Gastroesophageal sphincter (tissue), 4 donors: ENCODE data around the gene OTULIN. TPM values are rescaled to one million over a fixed set of nuclear protein-coding genes. Genes with fewer than 3 reads are reported as not detected.
A peak's percentile ranks its signal among the peaks of the same experiment; 100 is the strongest.

ENCODE experiments used
- ATAC-seq: fragments of 150-250 bp; one replicate; pipeline ENCODE4 v1.9.1; 2016; ENCODE audit warnings: mild to moderate bottlenecking, moderate library complexity
- H3K27ac ChIP-seq, 4 donors: fragments of 200-600 bp; sonication (generic) in 3 of 4; 1 replicate in 3 of 4; 2 replicates in 1 of 4; pipeline ENCODE4 v1.5.1; 2016 to 2019
- H3K27me3 ChIP-seq: fragments of 200-600 bp; sonication (generic); one replicate; pipeline ENCODE4 v1.5.1; 2019
- H3K36me3 ChIP-seq, 2 donors: fragments of 200-600 bp; sonication (generic); one replicate each; pipeline ENCODE4 v1.5.1; 2019; ENCODE audit warnings: control low read depth in 1 of 2
- H3K4me1 ChIP-seq, 3 donors: fragments of 200-600 bp; sonication (generic); 1 replicate in 2 of 3; 2 replicates in 1 of 3; pipeline ENCODE4 v1.5.1; 2016 to 2019; ENCODE audit warnings: control low read depth in 2 of 3
- H3K4me3 ChIP-seq, 2 donors: fragments of 200-600 bp; sonication (generic); one replicate each; pipeline ENCODE4 v1.5.1; 2019; ENCODE audit warnings: mild to moderate bottlenecking in 1 of 2, moderate library complexity in 1 of 2
- H3K9me3 ChIP-seq, 3 donors: fragments of 200-600 bp; sonication (generic); one replicate each; pipeline ENCODE4 v1.5.1; 2017 to 2019; ENCODE audit warnings: control low read depth in 2 of 3
- EP300 ChIP-seq: sonication (generic); formaldehyde crosslinking; IDR thresholded peaks from one replicate; pipeline ENCODE4 v1.6.1; 2017; ENCODE audit warnings: antibody characterized with exemption, mild to moderate bottlenecking
- POLR2A ChIP-seq, 2 donors: fragments of 450-650 bp; IDR thresholded peaks; one replicate each; pipeline ENCODE4 v1.6.1; 2017; ENCODE audit warnings: antibody characterized with exemption in 2 of 2, mild to moderate bottlenecking in 2 of 2, moderate library complexity in 1 of 2
- POLR2AphosphoS5 ChIP-seq: sonication (generic); formaldehyde crosslinking; IDR thresholded peaks from one replicate; pipeline ENCODE4 v1.6.1; 2017; ENCODE audit warnings: antibody characterized with exemption
- WGBS, 2 donors: methylation state at CpG; one replicate each; pipeline ENCODE4 v1.1.5; 2018; ENCODE audit warnings: low coverage in 1 of 2; 5-methylcytosine and 5-hydroxymethylcytosine counted together
- total RNA-seq, 4 donors: library from RNA; depleted of rRNA; stranded (reverse); fragments of >200 nt; gene quantifications; one replicate each; pipeline ENCODE4 v1.1.0, GENCODE V29; 2016
- TF ChIP-seq, protein P1 (sequence below), 4 experiments: fragments of 200-600 bp in 2 of 4; fragments of 450-650 bp in 2 of 4; sonication (generic) in 1 of 4; IDR thresholded peaks; one replicate each; pipeline ENCODE4 v1.5.1; 2017 to 2019; ENCODE audit warnings: antibody characterized with exemption in 4 of 4, mild to moderate bottlenecking in 2 of 4, moderate library complexity in 2 of 4

OTULIN gene
- total RNA-seq, 4 donors from 2014 or later: 19.5 to 27.1 (median 23.6) TPM

- Histone ChIP-seq H3K27ac (no peak overlapping the region), H3K27me3 (no peaks in the 10 kb centered on the region), H3K4me3 (no peak overlapping the region), H3K4me1 (peaks cover 5 to 40% (median 5%) of the 10 kb centered on the region in 3 donors), H3K36me3 (peaks cover 0 to 67% of the 10 kb centered on the region in 2 donors), H3K9me3 (no peaks in the 10 kb centered on the region)
- 83% methylated on average over 1 of the region's 1 CpG for WGBS, 2 donors
- TF ChIP-seq POLR2A (IDR thresholded peaks at IDR 0.05): no peak
- no peak for TF ChIP-seq EP300
- TF ChIP-seq POLR2AphosphoS5: no peak
- TF ChIP-seq, protein P1, sequence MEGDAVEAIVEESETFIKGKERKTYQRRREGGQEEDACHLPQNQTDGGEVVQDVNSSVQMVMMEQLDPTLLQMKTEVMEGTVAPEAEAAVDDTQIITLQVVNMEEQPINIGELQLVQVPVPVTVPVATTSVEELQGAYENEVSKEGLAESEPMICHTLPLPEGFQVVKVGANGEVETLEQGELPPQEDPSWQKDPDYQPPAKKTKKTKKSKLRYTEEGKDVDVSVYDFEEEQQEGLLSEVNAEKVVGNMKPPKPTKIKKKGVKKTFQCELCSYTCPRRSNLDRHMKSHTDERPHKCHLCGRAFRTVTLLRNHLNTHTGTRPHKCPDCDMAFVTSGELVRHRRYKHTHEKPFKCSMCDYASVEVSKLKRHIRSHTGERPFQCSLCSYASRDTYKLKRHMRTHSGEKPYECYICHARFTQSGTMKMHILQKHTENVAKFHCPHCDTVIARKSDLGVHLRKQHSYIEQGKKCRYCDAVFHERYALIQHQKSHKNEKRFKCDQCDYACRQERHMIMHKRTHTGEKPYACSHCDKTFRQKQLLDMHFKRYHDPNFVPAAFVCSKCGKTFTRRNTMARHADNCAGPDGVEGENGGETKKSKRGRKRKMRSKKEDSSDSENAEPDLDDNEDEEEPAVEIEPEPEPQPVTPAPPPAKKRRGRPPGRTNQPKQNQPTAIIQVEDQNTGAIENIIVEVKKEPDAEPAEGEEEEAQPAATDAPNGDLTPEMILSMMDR (IDR thresholded peaks at IDR 0.05): no peak
- ATAC-seq: no peak
Measured at GRCh38 chr5:14679595-14679994, 15.1 kb downstream of the OTULIN start.

- Histone ChIP-seq H3K27ac (no peak overlapping the region), H3K27me3 (no peaks in the 10 kb centered on the region), H3K9me3 (no peaks in the 10 kb centered on the region), H3K4me1 (peaks cover 0 to 41% (median 5%) of the 10 kb centered on the region in 3 donors), H3K36me3 (peaks cover 0 to 65% of the 10 kb centered on the region in 2 donors), H3K4me3 (no peak overlapping the region)
- whole genome bisulfite sequencing, 2 donors: 74 to 91% methylated on average over 4 to 6 of the region's 10 CpGs
- TF ChIP-seq POLR2A (IDR thresholded peaks at IDR 0.05) (no peak), POLR2AphosphoS5 (no peak), EP300 (no peak)
- TF ChIP-seq, protein P1 (IDR thresholded peaks at IDR 0.05): no peak
- no peak for ATAC-seq
Measured at GRCh38 chr5:14681236-14681752, 16.8 kb downstream of the OTULIN start.

GRCh38 chr5:14683906-14684455, 19.5 kb downstream of the OTULIN start:
- Histone ChIP-seq H3K4me3 (no peak overlapping the region), H3K27me3 (no peaks in the 10 kb centered on the region), H3K9me3 (no peaks in the 10 kb centered on the region), H3K27ac (peak overlapping the region in 3 of 4 donors; percentile 12 to 64 (median 53)), H3K4me1 (peaks cover 0 to 47% (median 5%) of the 10 kb centered on the region in 3 donors), H3K36me3 (peaks cover 0 to 81% of the 10 kb centered on the region in 2 donors)
- TF ChIP-seq, protein P1 (IDR thresholded peaks at IDR 0.05): no peak
- TF ChIP-seq POLR2A (IDR thresholded peaks at IDR 0.05): no peak
- no peak for TF ChIP-seq EP300
- no peak for TF ChIP-seq POLR2AphosphoS5
- no peak for ATAC-seq
- 24 to 50% methylated on average over 2 to 4 of the region's 4 CpGs for WGBS, 2 donors

DNA sequence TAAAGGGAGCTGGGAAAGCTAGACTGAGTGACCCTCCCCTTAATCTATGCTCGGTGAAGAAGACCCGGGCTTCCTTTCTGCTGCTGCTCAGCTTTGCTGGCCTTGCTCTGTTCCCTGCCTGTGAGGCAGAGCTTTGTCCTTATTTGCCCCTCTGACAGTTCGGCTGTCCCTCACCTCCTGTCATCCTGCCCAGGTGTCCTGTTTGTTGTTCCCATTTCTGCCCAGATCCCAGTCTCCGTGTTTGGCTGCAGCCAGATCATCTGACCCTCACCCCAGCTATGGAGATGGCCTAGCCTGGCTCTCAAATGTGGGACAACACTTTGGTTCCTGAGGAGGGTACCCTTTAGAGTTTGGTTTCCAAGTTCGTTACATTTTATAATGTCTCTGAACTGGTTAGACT, 20.2 kb downstream of the OTULIN start:
- no peak overlapping the region for H3K4me3 ChIP-seq
- H3K9me3 ChIP-seq: no peaks in the 10 kb centered on the region
- ATAC-seq: no peak
- H3K27me3 ChIP-seq: no peaks in the 10 kb centered on the region
- H3K27ac ChIP-seq: peak overlapping the region in 3 of 4 donors; percentile 12 to 64 (median 53)
- H3K36me3 ChIP-seq: peaks cover 0 to 81% of the 10 kb centered on the region in 2 donors
- WGBS, 2 donors: 49 to 62% methylated on average over 4 of the region's 5 CpGs
- H3K4me1 ChIP-seq: peaks cover 0 to 47% (median 5%) of the 10 kb centered on the region in 3 donors
- TF ChIP-seq POLR2A (IDR thresholded peaks at IDR 0.05) (no peak), POLR2AphosphoS5 (no peak), EP300 (no peak)
- TF ChIP-seq, protein P1 (IDR thresholded peaks at IDR 0.05): no peak

GRCh38 chr5:14685757-14686156, 21.2 kb downstream of the OTULIN start:
- Histone ChIP-seq H3K27ac (no peak overlapping the region), H3K4me1 (peaks cover 0 to 47% (median 5%) of the 10 kb centered on the region in 3 donors), H3K9me3 (peaks cover 0 to 7% (median 0%) of the 10 kb centered on the region in 3 donors), H3K4me3 (no peak overlapping the region), H3K27me3 (no peaks in the 10 kb centered on the region), H3K36me3 (peaks cover 5 to 83% of the 10 kb centered on the region in 2 donors)
- TF ChIP-seq POLR2A (IDR thresholded peaks at IDR 0.05) (no peak), POLR2AphosphoS5 (no peak)
- TF ChIP-seq, protein P1 (IDR thresholded peaks at IDR 0.05): peak; percentile 50 to 71 (median 69)
- 35 to 38% methylated on average over 2 to 6 of the region's 6 CpGs for WGBS, 2 donors
- no peak for ATAC-seq
